H1 (cell line): ENCODE results near the gene MTG1. TPM values are rescaled to one million over a fixed set of nuclear protein-coding genes. Genes with fewer than 3 reads are reported as not detected.

Experiments
- CTCF ChIA-PET: fragments of 300-600 bp; sonication (Branson Sonifier 250); formaldehyde crosslinking; loops from one replicate; lab custom pipeline; 2021; ENCODE audit not compliant: partially characterized antibody; lab: Charles Lee
- POLR2A ChIA-PET: fragments of 300-600 bp; sonication (Branson Sonifier 250); formaldehyde crosslinking; loops from one replicate; lab custom pipeline; 2021; ENCODE audit warnings: inconsistent platforms; ENCODE audit not compliant: partially characterized antibody; lab: Charles Lee
- DNase-seq, 2 experiments: peaks; one replicate each; pipeline versions ENCODE4 v3.0.0 to v3.0.0-alpha.2; 2010 to 2022; ENCODE audit warnings: low spot score in 2 of 2, low read depth in 1 of 2, mixed read lengths in 1 of 2
- FAIRE-seq: peaks from 2 replicates; lab custom pipeline; 2011; peaks lifted over from hg19 to GRCh38; lab: Jason Lieb, UNC
- H2AFZ ChIP-seq: 2 replicates; pipeline ENCODE4 v1.8.1; 2012; ENCODE audit warnings: low read length, inconsistent platforms
- H2AK5ac ChIP-seq: 2 replicates; pipeline ENCODE4 v1.6.1; 2013; ENCODE audit warnings: low read depth, low read length
- H2BK120ac ChIP-seq: replicated peaks from 2 replicates; pipeline ENCODE3; 2013; ENCODE audit warnings: low read depth, low read length, inconsistent platforms
- H2BK12ac ChIP-seq: 2 replicates; pipeline ENCODE4 v1.6.1; 2013; ENCODE audit warnings: low read depth, low read length
- H2BK15ac ChIP-seq: 2 replicates; pipeline ENCODE4 v1.6.1; 2013; ENCODE audit warnings: low read length
- H2BK20ac ChIP-seq: 2 replicates; pipeline ENCODE4 v1.6.1; 2013; ENCODE audit warnings: low read length
- H2BK5ac ChIP-seq: 2 replicates; pipeline ENCODE4 v1.6.1; 2013; ENCODE audit warnings: low read depth, low read length
- H3K14ac ChIP-seq: 2 replicates; pipeline ENCODE4 v1.6.1; 2013; ENCODE audit warnings: inconsistent platforms; ENCODE audit not compliant: insufficient read length
- H3K18ac ChIP-seq: 2 replicates; pipeline ENCODE4 v1.6.1; 2013; ENCODE audit warnings: low read length; ENCODE audit errors: extremely low read depth
- H3K23ac ChIP-seq: 2 replicates; pipeline ENCODE4 v1.6.1; 2013; ENCODE audit warnings: inconsistent platforms; ENCODE audit not compliant: insufficient read length
- H3K23me2 ChIP-seq: 2 replicates; pipeline ENCODE4 v1.6.1; 2013; ENCODE audit warnings: low read depth, low read length
- H3K27ac ChIP-seq: 2 replicates; pipeline ENCODE4 v1.6.1; 2011; ENCODE audit warnings: low read depth, low read length, inconsistent platforms
- H3K27me3 ChIP-seq, 4 experiments: replicated peaks in 1 of 4; 1 replicate in 1 of 4; 2 replicates in 3 of 4; pipeline versions ENCODE4 v1.6.1 to v1.8.1; 2011 to 2013; ENCODE audit warnings: low read length in 3 of 4, mild to moderate bottlenecking in 3 of 4, inconsistent platforms in 2 of 4, mixed read lengths in 2 of 4, moderate library complexity in 1 of 4; ENCODE audit not compliant: control insufficient read depth in 3 of 4, insufficient read depth in 3 of 4; ENCODE audit errors: extremely low read depth in 1 of 4
- H3K36me3 ChIP-seq, 4 experiments: 2 replicates each; pipeline versions ENCODE4 v1.6.1 to v1.8.1; 2011 to 2013; ENCODE audit warnings: mild to moderate bottlenecking in 4 of 4, low read length in 3 of 4, moderate library complexity in 2 of 4, control low read depth in 1 of 4, inconsistent platforms in 1 of 4; ENCODE audit not compliant: insufficient read depth in 4 of 4, control insufficient read depth in 2 of 4
- H3K4ac ChIP-seq: replicated peaks from 2 replicates; pipeline ENCODE3; 2013; ENCODE audit warnings: low read length, low read depth, mixed read lengths, inconsistent platforms; ENCODE audit not compliant: insufficient read length
- H3K4me1 ChIP-seq, 4 experiments: replicated peaks in 1 of 4; 1 replicate in 1 of 4; 2 replicates in 3 of 4; pipeline versions ENCODE4 v1.6.1 to v1.8.1; 2011 to 2013; ENCODE audit warnings: low read length in 3 of 4, inconsistent platforms in 2 of 4, mixed read lengths in 1 of 4; ENCODE audit not compliant: insufficient read depth in 4 of 4, control insufficient read depth in 3 of 4
- H3K4me2 ChIP-seq, 2 experiments: 2 replicates each; pipeline versions ENCODE4 v1.6.1 to v1.8.1; 2011 to 2013; ENCODE audit warnings: low read depth in 2 of 2, low read length in 2 of 2, control low read depth in 1 of 2, inconsistent platforms in 1 of 2, mild to moderate bottlenecking in 1 of 2; ENCODE audit not compliant: insufficient read depth in 1 of 2
- H3K4me3 ChIP-seq, 4 experiments: fragments of 200-600, 300-600 bp in 1 of 4; sonication (generic), shearing (Covaris generic), sonication (Bioruptor Twin) in 1 of 4; 2 replicates each; pipeline versions ENCODE4 v1.5.1 to v1.8.1; 2011 to 2016; ENCODE audit warnings: low read length in 4 of 4, low read depth in 3 of 4, control low read depth in 2 of 4, inconsistent platforms in 2 of 4, mild to moderate bottlenecking in 2 of 4, mixed read lengths in 1 of 4, moderate library complexity in 1 of 4; ENCODE audit not compliant: insufficient read depth in 2 of 4; ENCODE audit errors: extremely low read depth in 1 of 4
- H3K56ac ChIP-seq: replicated peaks from 2 replicates; pipeline ENCODE3; 2013; ENCODE audit warnings: low read depth, mild to moderate bottlenecking, mixed read lengths, low read length, inconsistent platforms; ENCODE audit not compliant: insufficient read length
- H3K79me1 ChIP-seq: 2 replicates; pipeline ENCODE4 v1.6.1; 2013; ENCODE audit warnings: low read depth, low read length, control low read depth
- H3K79me2 ChIP-seq, 2 experiments: 2 replicates each; pipeline versions ENCODE4 v1.6.1 to v1.8.1; 2012 to 2013; ENCODE audit warnings: low read length in 2 of 2, mild to moderate bottlenecking in 2 of 2, inconsistent platforms in 1 of 2; ENCODE audit not compliant: insufficient read depth in 2 of 2, control insufficient read depth in 1 of 2
- H3K9ac ChIP-seq, 4 experiments: replicated peaks in 1 of 4; 1 replicate in 1 of 4; 2 replicates in 3 of 4; pipeline versions ENCODE4 v1.6.1 to v1.8.1; 2011 to 2013; ENCODE audit warnings: low read depth in 3 of 4, low read length in 3 of 4, control low read depth in 2 of 4, mild to moderate bottlenecking in 2 of 4, moderate library complexity in 2 of 4, inconsistent platforms in 1 of 4; ENCODE audit errors: extremely low read depth in 1 of 4
- H3K9me3 ChIP-seq, 2 experiments: 2 replicates each; pipeline versions ENCODE4 v1.6.1 to v1.8.1; 2012 to 2013; ENCODE audit warnings: mild to moderate bottlenecking in 2 of 2, moderate library complexity in 2 of 2, control low read depth in 1 of 2, inconsistent platforms in 1 of 2, low read depth in 1 of 2, low read length in 1 of 2, mixed read lengths in 1 of 2; ENCODE audit not compliant: insufficient read depth in 2 of 2
- H4K20me1 ChIP-seq, 2 experiments: replicated peaks in 1 of 2; 2 replicates each; pipeline versions ENCODE3 to v1.8.1; 2011 to 2013; ENCODE audit warnings: inconsistent platforms in 2 of 2, low read length in 2 of 2, mild to moderate bottlenecking in 1 of 2; ENCODE audit not compliant: insufficient read depth in 2 of 2, control insufficient read depth in 1 of 2
- H4K5ac ChIP-seq: 2 replicates; pipeline ENCODE4 v1.6.1; 2013; ENCODE audit warnings: low read length, low read depth, mixed read lengths, inconsistent platforms; ENCODE audit not compliant: insufficient read length
- H4K8ac ChIP-seq: 2 replicates; pipeline ENCODE4 v1.8.0; 2013; ENCODE audit warnings: mild to moderate bottlenecking, moderate library complexity, low read length, inconsistent platforms; ENCODE audit not compliant: insufficient read depth; ENCODE audit errors: extremely low read depth
- H4K91ac ChIP-seq: replicated peaks from 2 replicates; pipeline ENCODE3; 2013; ENCODE audit warnings: low read length, mixed read lengths, inconsistent platforms; ENCODE audit not compliant: insufficient read length
- WGBS, 2 experiments: shearing (Covaris generic) in 1 of 2; methylation state at CpG; one replicate each; pipeline versions ENCODE4 v1.1.6 to v1.1.7; 2013 to 2015; ENCODE audit warnings: low lambda C conversion rate in 2 of 2, mixed read lengths in 2 of 2, inconsistent platforms in 1 of 2, low coverage in 1 of 2, missing lambda C conversion rate in 1 of 2; ENCODE audit not compliant: insufficient replicate concordance in 2 of 2, insufficient coverage in 1 of 2, insufficient read length in 1 of 2; ENCODE audit errors: extremely low coverage in 1 of 2, missing lambda C conversion rate in 1 of 2; 5-methylcytosine and 5-hydroxymethylcytosine counted together
- polyA plus RNA-seq, 7 experiments: library from polyadenylated mRNA; depleted of rRNA in 3 of 7; stranded (reverse) in 5 of 7; unstranded in 2 of 7; fragments of >200 nt in 5 of 7; fragments of 200-250 nt in 2 of 7; gene quantifications; 1 replicate in 5 of 7; 2 replicates in 1 of 7; 4 replicates in 1 of 7; pipeline versions ENCODE4 v1.2.1 to v1.2.3, GENCODE V29; 2011 to 2013; ENCODE audit warnings: missing spikeins in 2 of 7, mixed read lengths in 2 of 7
- total RNA-seq: library from RNA; stranded (reverse); fragmentation: NEBNext Ultra II Directional; extraction: Animal tissue kit (Norgen Biotek cat#: 25700); gene quantifications from 2 replicates; pipeline ENCODE4 v1.2.1, GENCODE V29; 2021

MTG1 gene
- total and polyA plus RNA-seq, 2 of the 8 experiments (the other 6 are each of a cell fraction or from before 2014, with no cell fraction given): 56.6 to 81.6 TPM

DNA sequence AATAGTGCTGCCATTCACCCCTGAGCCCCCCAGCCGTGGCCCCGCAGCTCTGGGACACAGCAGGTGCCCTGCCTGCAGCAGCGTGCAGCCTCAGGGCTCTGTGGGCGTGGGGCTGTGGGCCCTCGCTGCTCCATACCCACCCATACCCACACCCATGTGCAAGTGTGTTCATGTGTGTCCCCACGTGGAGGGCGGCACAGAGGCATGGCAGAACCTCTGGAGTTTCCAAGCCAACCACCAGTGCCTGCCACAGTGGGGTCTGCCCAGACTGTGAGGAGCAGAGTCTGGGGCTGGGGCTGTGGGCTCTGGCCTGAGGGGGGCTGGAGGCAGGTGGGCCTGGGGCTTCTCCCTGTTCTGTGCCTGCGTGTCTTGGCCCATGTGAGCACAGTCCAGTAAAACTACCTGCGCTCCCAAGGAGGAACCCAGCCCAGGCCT lies 44.4 kb upstream of the MTG1 start:
- CTCF ChIA-PET: interaction anchor here (0.7 kb wide), 1 partner anchor 9 kb away, joined by 3 read pairs; no protein-coding TSS in a partner anchor

More for the DNA sequence above, 44.4 kb upstream of the MTG1 start:
- WGBS, 2 experiments: 89% methylated on average over 9 of the region's 9 CpGs; no CpG with 5 or more reads in 1 of the 2 experiments
- Histone ChIP-seq H3K4me1 (peaks cover 0 to 21% (median 2%) of the 10 kb centered on the region in 4 experiments; a peak in 4 of 7 replicates), H2BK5ac (no peak overlapping the region), H3K56ac (no peak overlapping the region), H3K36me3 (no peaks in the 10 kb centered on the region; a peak in 1 of 8 replicates), H3K9me3 (no peaks in the 10 kb centered on the region), H3K79me1 (no peaks in the 10 kb centered on the region), H3K4me2 (no peak overlapping the region), H3K14ac (no peak overlapping the region), H2BK120ac (no peak overlapping the region), H2AK5ac (no peak overlapping the region), H3K9ac (no peak overlapping the region), H2BK20ac (no peak overlapping the region), H3K18ac (no peak overlapping the region), H3K27ac (no peak overlapping the region), H3K27me3 (no peaks in the 10 kb centered on the region; a peak in 3 of 7 replicates), H4K20me1 (peaks cover 4 to 12% of the 10 kb centered on the region in 2 experiments), H3K23me2 (peaks cover 4% of the 10 kb centered on the region; the same call in 1 of the 2 replicates), H4K91ac (no peak overlapping the region), H3K23ac (no peak overlapping the region), H4K5ac (no peak overlapping the region), H3K79me2 (no peaks in the 10 kb centered on the region), H2BK15ac (no peak overlapping the region), H4K8ac (no peak overlapping the region), H3K4ac (no peak overlapping the region), H3K4me3 (no peak overlapping the region), H2BK12ac (no peak overlapping the region), H2AFZ (no peak overlapping the region)
- POLR2A ChIA-PET: interaction anchor here (1.1 to 1.3 kb wide), 2 partner anchors 13 to 21 kb away, joined by 3 read pairs; partner anchors contain the start of gene CALY
- no peak for DNase-seq
- no peak for FAIRE-seq
